NCI-H1092 treated with DMSO at 0.1 percent for 48 hours (cell line): ENCODE results near the gene LZTFL1.

ENCODE experiments used
- DNase-seq: peaks from one replicate; lab custom pipeline; 2025; lab: John Stamatoyannopoulos, UW

LZTFL1 gene

DNA sequence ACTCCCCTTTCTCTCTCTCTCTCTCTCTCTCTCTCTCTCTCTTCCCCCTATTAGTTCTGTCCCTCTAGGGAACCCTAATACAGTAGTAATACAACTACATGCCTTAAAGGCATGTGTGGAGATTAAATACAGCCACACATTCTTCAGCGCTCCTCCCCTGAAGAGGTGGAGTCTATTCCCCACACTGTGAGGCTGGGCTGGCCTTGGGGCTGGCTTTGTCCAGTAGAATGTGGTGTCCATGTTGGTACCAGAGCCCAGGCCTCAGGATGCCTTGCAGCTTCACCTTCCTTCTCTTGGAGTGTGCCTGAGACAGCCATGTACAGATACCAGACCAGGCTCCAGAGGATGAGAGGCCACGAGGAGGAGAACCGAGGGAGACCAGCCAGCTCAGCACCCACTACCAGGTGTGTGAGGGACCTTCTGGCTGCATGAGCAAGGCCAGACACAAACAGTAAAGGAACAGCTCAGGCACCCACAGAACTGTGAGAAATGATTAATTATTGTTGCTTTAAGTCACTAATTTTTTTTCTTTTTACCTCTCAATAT, 56.2 kb downstream of the LZTFL1 start:
- no peak for DNase-seq

GRCh38 chr3:45783667-45784066, 58.3 kb downstream of the LZTFL1 start:
- no peak for DNase-seq

GRCh38 chr3:45782381-45782780, 59.5 kb downstream of the LZTFL1 start:
- DNase-seq: no peak

DNA sequence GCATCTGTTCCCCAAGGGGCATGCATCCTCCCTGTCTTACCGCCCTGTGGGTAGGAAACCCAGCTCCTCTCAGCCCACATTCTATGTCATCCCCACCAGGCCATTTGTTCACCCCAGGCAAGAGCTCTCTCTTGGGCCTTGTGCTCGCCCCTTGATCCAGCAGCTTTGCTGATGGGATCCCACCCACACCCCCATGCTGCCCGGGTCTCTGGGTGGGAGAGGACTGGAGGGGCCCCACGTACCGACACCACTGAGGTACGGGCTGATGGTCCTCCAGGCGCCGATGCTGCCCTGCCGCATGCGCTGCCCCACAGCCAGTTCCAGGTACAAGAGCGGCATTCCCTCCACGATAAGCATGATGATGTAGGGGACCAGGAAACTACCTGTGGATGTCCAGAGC, 60.1 kb downstream of the LZTFL1 start:
- no peak for DNase-seq

- DNase-seq: no peak
Observed at GRCh38 chr3:45781271-45781670, 60.6 kb downstream of the LZTFL1 start.

- no peak for DNase-seq
Observed at GRCh38 chr3:45779746-45780735, 61.9 kb downstream of the LZTFL1 start.

DNA sequence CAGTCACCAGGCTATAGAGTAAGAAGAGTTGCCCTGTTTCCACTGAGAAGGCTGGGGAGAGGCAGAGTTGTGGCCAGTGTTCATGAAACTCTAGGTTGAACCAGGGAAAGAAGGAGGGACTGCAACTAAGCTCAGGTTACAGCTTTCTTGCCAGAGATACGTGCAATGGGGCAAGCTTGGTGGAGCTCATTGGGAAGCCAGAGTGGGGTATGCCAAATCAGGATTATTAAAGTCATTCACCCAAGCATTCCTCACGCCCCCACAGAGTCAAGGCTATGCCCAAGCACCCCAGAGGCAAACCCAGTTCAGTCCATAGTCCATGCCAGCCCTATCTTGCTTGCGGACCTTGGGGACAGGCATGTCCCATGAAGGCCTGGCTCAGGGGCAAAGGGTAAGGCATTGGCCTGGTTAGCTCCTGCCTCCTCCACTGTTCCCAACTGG, 63.1 kb downstream of the LZTFL1 start:
- no peak for DNase-seq

DNA sequence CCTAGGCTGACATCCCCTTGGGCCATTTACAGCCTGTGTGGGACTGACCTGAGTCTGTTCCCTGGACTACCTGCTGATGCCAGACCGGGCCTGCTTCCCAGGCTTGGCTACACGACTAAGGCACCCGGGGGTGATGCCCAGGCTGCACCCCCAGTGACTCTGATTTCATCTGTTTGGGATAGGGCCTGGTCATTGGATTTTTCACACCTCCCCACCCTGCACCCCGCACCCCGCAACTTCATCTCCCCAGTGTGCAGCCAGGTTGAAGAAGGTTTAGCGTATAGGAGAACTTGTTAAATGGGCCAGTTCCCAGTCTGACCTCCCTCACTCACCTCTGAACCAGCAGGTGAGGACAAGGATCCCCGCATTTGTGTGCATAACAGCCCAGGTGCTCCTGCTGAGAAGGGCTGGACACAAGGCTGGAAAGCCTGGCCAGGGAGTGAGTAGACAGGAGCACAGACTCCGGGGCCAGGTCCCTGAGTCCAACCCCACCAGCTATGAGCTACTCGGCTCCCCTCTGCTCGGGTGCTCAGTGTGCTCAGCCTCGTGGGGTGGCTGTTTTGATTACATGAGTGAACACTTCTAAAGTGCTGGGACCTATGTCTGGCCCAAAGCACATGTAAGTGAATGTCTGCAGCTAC, 64.1 kb downstream of the LZTFL1 start:
- no peak for DNase-seq

DNA sequence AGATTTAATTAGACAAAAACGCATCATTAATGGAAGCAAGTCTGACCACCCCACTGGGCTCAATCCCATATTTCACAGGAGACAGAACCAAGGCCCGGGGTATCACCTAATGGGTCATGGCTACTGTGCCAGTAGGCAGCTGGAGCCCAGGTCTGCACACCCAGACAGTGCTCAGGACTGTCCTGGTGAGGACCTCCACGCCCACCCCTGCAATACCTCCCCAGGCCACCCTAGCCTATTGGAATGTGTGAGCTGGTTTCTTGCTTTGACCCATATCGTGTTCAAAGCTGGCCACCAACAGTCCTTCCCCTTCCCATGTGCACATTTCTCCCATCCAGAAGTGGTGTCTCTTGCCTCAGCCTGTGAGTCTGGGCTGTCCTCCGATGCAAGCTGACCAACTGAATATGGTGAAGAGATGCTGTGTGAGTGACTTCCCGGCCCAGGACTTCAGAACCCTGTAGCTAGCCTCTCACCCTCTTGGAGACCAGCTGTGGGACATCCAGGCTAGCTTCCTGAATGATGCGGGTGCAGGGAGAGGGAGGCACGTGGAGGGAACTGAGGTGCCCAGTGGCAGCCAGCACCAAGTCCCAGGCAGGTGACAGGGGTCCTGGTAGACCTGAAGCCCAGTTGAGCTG, 64.7 kb downstream of the LZTFL1 start:
- no peak for DNase-seq

- DNase-seq: peak; percentile 73
Observed at GRCh38 chr3:45776611-45777010, 65.3 kb downstream of the LZTFL1 start.

DNA sequence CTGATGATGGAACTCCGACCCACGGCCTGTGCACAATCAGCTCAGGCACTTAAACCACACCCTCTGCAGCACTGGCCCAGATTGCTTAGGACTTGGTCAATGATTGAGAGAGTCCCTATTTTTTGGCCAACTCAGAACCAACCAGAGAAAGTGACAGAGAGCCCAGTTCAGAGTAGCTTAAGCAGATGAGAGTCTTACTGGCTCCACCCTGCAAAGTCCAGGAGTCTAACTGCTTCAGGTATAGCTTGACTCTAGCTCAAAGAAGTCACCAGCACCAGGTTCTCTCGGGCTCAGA, 65.7 kb downstream of the LZTFL1 start:
- no peak for DNase-seq

DNA sequence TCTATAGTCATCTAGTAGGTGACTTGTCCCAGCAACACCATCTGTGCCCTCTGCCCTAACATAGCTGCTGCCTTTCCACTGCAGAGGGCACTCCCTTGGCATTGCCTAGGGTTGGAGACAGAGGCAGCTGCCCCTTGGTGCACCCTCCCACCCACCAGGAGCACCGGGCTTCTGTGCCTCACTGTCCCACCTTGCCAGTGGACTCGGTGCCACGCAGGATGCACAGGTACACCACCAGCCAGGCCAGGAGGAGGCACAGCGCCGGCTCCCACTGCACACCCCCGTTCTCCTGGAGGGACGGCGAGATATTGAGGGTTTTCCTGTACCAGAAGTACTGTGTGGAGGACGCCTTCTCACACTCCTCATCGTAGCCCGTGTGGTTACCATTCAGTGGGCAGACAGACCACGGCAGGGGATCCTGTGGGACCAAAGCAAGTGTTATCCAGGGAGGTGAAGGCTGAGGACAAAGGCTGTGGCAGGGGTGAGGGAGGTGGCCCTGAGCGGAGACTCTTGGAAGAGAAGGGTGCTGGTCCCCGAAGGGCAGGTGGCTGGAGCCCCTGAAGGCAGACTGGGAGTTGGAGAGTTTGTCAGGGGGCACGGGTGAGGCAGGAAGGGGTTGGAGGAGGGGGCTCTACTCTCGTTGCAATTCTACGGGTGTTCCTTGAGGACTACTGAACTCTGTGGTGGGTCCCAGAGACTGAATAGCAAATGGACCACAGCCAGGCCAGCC, 66.2 kb downstream of the LZTFL1 start:
- DNase-seq: no peak

DNA sequence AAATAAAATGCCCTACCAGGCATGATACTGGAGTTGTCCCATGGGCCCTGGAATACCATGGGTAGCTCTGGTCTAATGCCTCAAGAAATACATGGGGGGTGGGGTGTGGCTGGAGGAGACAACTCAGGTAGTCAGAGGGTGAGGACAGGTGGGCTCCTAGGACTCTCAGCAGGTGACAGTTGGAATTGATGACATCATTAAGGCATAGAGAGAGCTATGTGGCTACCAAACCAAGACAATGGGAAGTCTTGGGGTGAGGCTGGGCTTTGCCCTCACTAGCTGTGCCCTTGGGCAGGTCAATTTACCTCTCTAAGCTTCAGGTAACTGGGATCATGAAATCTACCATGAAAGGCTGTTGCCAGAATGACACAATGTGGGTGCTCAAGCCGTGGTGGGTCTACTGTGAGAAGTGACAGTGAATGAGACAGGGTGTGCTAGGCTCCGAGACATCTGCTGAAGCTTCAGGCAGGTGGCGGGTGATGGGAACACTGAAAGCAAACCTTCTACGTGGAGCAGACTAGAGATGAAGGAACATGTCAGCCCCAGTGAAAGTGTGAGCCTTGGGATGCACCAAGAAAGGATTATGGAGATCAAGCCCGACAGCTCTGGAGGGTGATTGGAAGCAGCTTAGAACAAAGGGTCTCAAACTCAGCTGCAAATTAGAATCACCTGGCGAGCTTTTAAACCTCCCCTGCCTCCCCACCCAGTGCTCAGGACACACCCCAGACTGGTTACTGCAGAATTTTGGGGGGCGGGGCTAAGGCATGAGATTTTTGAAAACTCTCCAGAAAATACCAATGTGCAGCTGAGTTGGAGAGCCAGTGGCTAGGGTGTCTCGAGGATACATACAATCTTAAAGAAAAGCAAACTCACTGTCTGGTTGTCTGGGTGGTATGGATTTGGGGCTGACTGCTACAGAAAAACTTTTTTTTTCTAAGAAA, 67.1 kb downstream of the LZTFL1 start:
- no peak for DNase-seq

GRCh38 chr3:45773714-45774449, 68.0 kb downstream of the LZTFL1 start:
- no peak for DNase-seq
